Fibroblast of lung (primary cell): ENCODE results near the gene PDE4D.

Experiments used
- EZH2 ChIP-seq: IDR thresholded peaks from 2 replicates; pipeline ENCODE4 v1.5.1; 2012; ENCODE audit warnings: low read length, control low read depth, mild to moderate bottlenecking; ENCODE audit errors: missing control alignments
- TF ChIP-seq, protein P1 (sequence below), 2 donors: IDR thresholded peaks in 1 of 2; conservative IDR thresholded peaks in 1 of 2; 1 replicate in 1 of 2; 2 replicates in 1 of 2; pipeline ENCODE4 v1.5.1; 2011 to 2012; ENCODE audit warnings: low read length in 2 of 2, control low read depth in 1 of 2, inconsistent platforms in 1 of 2, low read depth in 1 of 2, mild to moderate bottlenecking in 1 of 2

GRCh38 chr5:59254055-59254687 is 639.4 kb downstream of the PDE4D start:
- TF ChIP-seq, protein P1, sequence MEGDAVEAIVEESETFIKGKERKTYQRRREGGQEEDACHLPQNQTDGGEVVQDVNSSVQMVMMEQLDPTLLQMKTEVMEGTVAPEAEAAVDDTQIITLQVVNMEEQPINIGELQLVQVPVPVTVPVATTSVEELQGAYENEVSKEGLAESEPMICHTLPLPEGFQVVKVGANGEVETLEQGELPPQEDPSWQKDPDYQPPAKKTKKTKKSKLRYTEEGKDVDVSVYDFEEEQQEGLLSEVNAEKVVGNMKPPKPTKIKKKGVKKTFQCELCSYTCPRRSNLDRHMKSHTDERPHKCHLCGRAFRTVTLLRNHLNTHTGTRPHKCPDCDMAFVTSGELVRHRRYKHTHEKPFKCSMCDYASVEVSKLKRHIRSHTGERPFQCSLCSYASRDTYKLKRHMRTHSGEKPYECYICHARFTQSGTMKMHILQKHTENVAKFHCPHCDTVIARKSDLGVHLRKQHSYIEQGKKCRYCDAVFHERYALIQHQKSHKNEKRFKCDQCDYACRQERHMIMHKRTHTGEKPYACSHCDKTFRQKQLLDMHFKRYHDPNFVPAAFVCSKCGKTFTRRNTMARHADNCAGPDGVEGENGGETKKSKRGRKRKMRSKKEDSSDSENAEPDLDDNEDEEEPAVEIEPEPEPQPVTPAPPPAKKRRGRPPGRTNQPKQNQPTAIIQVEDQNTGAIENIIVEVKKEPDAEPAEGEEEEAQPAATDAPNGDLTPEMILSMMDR (conservative IDR thresholded peaks at IDR 0.05 in 1 of 2, IDR thresholded peaks at IDR 0.05 in 1 of 2; ENCODE audit: low read depth in 1 of 2, low read length in 2 of 2): no peak
- no peak for TF ChIP-seq EZH2
